Sigmoid colon (tissue), 3 donors: Measurements from ENCODE around the gene UBE2G1.

Experiments used
- CTCF ChIP-seq, 4 experiments: fragments of 450-650 bp in 3 of 4; fragments of 200-600 bp in 1 of 4; IDR thresholded peaks; one replicate each; pipeline ENCODE4 v1.5.1; 2016 to 2019; ENCODE audit warnings: antibody characterized with exemption in 4 of 4, mild to moderate bottlenecking in 3 of 4, moderate library complexity in 2 of 4
- POLR2A ChIP-seq, 2 donors: fragments of 450-650 bp; IDR thresholded peaks; one replicate each; pipeline ENCODE4 v1.6.1; 2016; ENCODE audit warnings: antibody characterized with exemption in 2 of 2, mild to moderate bottlenecking in 2 of 2, moderate library complexity in 2 of 2

GRCh38 chr17:4272972-4273368, 93.5 kb downstream of the UBE2G1 start:
- TF ChIP-seq CTCF (IDR thresholded peaks at IDR 0.05) (no peak), POLR2A (IDR thresholded peaks at IDR 0.05) (no peak)
